GM15510 (cell line): ENCODE measurements around the gene GRIP2.

ENCODE experiments used
- POLR2A ChIP-seq: IDR thresholded peaks from 3 replicates; pipeline ENCODE4 v1.6.1; 2011; ENCODE audit warnings: borderline replicate concordance; ENCODE audit not compliant: insufficient read length; ENCODE audit errors: extremely low read depth

Gene GRIP2

GRCh38 chr3:14457999-14458398, 82.1 kb downstream of the GRIP2 start:
- TF ChIP-seq POLR2A = no peak

- TF ChIP-seq POLR2A = no peak
Measured at GRCh38 chr3:14457481-14457880, 82.7 kb downstream of the GRIP2 start.

DNA sequence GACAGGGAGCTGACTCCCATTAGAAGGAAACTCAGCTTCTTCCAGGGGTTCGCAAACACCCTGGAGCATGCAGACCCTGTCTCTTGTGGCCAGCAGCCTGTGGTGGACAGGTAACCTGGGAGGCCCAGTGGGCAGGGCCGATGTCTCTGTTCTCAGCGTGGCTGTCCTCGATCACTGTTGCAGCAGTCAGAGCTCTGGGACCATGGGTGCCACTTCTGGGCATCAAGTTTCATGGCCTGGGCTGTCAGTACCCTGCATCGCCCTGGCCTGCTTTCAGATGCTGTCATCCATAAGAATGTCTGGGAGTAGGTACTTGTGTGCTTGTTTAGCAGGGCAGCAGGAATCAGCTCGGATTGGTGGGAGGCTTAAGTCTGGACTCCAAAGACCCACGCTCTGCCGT, 83.3 kb downstream of the GRIP2 start:
- no peak for TF ChIP-seq POLR2A

- TF ChIP-seq POLR2A = no peak
Measured at GRCh38 chr3:14455571-14456317, 84.4 kb downstream of the GRIP2 start.

- TF ChIP-seq POLR2A = no peak
Measured at GRCh38 chr3:14454639-14455310, 85.4 kb downstream of the GRIP2 start.

- no peak for TF ChIP-seq POLR2A
Measured at GRCh38 chr3:14453876-14454638, 86.1 kb downstream of the GRIP2 start.

DNA sequence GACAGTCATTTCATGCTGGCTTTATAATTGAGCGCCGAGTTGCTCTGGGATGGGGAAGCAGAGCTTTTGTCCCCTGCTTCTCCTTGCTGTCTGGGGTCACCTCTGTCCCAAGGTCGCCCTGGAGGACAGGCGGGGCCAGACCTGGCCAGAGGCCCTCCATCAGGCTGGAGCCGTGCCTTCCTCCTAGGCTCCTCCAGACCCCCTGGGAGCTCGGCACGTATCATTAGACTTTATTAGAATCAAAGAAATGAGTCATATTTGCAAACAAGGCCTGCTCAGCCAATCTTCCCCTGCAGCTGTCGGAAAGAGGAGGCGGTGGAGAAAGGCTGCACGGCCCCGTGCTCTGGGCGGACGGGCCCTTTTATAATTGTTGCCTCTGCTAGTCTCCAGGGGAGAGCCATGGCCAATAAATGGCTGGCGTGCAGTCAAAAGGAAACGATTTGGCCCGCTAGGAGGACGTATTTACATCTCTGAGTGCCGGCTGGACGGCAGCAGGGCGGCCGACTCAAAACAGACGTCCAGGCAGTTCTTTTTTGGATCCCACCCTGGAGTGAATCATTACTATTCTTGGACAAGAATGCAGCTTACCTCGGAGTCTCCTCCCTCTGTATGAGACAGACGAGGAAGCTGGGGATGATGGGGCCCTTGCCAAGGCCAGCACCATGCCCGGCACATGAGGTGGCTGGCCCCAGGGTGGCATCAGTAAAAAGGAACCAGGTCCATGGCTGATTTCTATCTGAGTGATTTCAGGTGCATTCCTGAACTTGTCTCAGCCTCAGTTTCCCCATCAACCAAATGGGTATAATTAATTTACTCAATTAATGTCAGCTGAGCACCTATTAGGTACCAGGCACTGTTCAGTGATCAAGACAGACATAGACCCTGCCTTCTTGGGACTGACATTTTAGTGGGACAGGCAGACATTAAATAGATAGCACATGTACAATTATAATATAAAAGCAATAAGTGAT, 87.1 kb downstream of the GRIP2 start:
- no peak for TF ChIP-seq POLR2A

DNA sequence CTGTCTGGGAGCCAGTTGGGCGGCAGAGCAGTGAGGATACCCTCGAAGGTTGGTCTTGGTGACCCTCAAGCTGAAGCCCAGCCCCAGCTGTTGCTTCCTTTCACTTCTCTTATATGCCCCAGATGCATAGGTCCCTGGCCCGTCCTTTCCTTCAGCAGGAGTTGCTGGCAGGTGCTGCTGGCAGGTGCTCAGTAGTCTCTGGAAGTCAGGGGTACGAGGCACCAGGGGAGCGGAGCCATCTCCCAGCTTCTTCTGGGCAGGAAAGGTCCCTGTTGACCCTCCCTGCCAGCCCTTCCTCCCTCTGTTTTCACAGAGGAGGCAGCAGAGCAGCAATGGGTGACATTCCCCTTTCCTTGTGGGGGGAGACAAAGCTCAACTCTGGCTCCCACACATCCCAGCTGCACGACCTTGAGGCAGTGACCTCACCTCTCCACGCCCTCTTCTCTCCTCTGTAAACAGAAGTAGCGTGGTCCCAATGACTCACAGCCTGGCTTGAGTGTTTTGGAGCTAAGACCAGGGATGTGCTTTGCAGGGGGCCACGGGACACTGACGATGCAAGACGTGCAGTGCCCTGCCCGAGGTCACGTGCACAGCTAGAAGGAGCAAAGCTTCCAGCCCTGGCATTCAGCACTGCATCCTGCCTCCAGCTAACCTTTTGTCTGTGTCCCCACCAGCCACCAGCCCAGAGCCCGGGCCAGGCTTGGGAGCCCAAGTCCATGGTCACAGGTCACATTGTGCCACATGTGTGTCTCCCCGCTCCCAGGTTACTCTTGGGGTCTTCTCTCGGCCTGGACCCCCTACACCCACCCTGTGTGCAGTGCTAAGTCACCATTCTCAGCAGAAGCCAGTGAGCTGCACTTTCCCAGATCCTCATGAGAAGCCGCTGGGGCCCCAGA, 88.0 kb downstream of the GRIP2 start:
- no peak for TF ChIP-seq POLR2A

- TF ChIP-seq POLR2A = no peak
Measured at GRCh38 chr3:14450922-14451606, 89.1 kb downstream of the GRIP2 start.

DNA sequence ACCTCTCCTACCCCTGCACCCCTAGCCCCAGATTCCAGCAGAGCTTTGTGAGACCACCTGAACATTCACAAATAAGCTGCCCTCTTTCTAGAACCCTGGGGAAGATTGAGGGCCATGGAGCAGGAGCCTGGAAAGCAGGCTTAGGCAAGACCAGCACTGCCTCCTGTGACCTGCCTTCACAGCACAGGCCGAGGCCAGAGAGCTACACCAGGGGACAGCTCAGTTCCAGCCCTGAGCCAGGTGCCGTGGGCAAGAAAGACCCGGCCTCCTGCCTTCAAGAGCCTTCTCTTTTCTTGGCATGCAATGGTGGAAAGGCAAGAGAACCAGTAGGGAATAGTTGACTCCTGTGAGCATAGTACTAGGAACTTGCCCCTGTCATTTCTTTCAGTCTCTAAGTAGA, 89.6 kb downstream of the GRIP2 start:
- TF ChIP-seq POLR2A = no peak

DNA sequence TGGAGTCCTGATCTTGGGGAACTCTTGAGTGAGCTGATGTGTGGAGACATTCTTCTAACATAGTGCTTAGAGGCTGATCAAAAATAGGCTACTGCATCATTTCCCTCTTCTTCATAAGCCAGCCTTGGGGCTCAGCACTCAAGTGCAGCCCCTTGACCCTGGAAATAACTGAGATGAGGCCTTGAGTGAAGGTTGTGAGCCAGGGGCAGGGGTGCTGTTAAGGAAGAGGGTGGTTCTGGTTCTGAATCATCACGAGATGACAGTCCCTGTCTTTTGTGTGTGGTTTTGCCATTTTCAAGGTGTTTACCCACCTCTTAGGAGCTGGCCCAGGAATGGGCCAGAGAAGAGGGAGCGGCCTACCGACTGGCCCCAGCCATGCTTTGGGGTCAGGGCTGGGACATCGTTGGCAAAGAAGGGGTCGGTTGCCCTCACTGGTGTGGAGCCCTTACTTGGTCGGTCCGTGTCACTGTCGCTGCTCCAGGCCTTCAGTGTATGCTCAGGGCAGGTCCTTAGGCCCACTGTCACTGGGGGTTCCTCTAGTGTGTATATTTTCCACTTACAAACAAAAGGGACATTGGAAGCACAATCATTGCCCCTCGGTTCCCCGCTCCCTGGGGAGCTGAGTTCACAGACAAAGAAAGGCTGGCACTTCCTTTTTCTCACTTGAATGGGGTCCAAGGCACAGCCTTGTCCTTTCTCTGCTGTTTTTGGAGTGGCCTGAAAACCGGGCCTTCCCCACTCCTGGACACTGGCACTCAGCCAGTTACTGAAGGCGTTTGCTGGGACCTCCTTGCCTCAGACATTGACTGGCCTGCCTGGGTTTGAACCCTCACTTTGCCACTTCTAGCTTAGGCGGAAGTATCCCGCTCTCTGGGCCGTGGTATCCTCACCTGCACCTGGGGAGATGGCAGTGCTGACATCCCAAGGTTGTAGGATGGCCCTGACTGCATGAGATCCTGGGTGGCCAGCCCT, 91.1 kb downstream of the GRIP2 start:
- no peak for TF ChIP-seq POLR2A

DNA sequence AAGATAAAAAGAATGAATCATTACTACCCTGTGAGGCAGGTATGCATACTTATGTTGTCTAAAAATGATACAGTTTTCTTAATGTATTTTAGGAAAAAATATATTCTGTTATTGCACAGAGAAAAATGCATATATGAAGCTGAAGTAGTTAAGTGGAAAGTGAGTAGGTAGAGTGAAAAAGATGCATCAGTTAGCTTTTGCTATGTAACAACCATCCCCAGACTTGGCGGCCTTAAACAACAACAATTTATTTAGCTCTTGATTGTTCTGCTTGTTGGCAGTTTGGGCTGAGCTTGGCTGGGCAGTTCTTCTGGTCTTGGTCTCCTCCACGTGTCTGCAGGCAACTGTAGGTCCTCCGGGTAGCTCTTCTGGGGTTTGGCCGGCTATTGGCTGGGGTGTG, 92.1 kb downstream of the GRIP2 start:
- no peak for TF ChIP-seq POLR2A
